ENCODE results near the gene HMOX1.
"Not testable (repeated sequence)": the region's sequence is repeated elsewhere in the genome, so short reads cannot be mapped to it uniquely, and the experiment has no call there.

Gene HMOX1

DNA sequence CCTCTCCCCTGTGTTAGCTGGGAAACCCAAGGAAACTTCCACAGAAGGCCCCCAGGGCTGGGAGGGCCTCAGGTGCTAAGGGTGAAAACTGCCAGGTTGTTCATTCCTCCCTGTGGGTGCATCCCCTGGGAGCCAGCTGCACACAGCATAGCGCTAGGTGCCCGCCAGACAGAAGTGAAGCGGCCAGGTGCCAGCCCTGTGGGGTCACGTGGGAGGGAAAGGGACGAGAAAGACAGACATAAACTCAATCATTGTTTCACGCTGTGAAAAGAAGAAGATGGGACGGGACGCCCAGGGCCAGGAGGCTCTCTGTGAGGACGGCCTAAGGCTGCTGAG, 31.6 kb upstream of the HMOX1 start:
- in situ Hi-C loops (cut with MboI; ENCODE audit: low pct_unique_long_range_greater_than_20kb, low sequenced_read_pairs) = loop anchor here (10.0 kb wide), 1 partner anchor 235 kb away; no protein-coding TSS in a partner anchor
- no peak for DNase-seq

DNA sequence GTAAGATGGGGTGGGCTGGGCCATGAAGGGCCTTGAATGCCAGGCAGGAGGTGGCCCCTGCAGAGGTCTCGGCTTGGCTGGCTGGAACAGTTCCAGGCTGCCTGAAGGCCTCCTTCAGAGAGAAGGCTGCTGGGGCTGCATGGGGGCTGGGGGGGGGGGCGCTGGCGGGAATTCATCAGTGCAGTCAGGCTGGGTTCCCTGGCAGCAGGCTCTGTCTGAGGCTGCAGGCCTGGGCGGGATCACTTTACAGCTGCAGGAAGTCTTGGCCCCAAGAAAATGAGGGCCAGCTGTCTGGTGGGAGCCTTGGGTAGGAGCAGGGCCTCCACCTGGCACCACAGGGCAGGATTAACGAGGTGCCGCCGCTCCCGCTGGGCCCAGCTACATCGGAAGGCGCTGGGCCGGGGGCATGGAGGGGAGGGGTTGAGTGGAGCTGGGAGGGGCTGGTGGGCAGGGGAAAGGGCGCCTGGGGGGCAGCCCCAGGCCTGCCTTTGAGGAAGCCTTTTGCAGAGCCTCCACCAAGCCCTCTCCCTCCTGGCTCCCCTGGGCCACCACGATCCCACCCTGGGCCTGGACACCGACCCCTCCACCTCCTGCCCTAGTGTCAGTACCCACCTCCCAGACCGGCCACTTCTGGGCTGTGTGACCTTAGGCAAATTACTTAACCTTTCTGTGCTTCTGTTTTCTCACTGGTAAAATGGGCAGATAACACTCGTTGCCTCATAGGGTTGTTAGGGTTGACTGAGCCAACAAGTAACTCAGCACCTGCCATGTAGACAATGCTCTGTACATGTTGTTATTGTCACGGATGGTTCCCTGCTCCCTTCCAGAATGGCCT, 31.0 kb upstream of the HMOX1 start:
- DNase-seq = no peak
- in situ Hi-C loops (cut with MboI; ENCODE audit: low pct_unique_long_range_greater_than_20kb, low sequenced_read_pairs) = loop anchor here (10.0 kb wide), 1 partner anchor 235 kb away; no protein-coding TSS in a partner anchor

- peak; percentile 88 for DNase-seq
- in situ Hi-C loops (cut with MboI; ENCODE audit: low pct_unique_long_range_greater_than_20kb, low sequenced_read_pairs) = no loop called here
These were observed 30.1 kb upstream of the HMOX1 start for GRCh38 chr22:35350539-35351503.

DNA sequence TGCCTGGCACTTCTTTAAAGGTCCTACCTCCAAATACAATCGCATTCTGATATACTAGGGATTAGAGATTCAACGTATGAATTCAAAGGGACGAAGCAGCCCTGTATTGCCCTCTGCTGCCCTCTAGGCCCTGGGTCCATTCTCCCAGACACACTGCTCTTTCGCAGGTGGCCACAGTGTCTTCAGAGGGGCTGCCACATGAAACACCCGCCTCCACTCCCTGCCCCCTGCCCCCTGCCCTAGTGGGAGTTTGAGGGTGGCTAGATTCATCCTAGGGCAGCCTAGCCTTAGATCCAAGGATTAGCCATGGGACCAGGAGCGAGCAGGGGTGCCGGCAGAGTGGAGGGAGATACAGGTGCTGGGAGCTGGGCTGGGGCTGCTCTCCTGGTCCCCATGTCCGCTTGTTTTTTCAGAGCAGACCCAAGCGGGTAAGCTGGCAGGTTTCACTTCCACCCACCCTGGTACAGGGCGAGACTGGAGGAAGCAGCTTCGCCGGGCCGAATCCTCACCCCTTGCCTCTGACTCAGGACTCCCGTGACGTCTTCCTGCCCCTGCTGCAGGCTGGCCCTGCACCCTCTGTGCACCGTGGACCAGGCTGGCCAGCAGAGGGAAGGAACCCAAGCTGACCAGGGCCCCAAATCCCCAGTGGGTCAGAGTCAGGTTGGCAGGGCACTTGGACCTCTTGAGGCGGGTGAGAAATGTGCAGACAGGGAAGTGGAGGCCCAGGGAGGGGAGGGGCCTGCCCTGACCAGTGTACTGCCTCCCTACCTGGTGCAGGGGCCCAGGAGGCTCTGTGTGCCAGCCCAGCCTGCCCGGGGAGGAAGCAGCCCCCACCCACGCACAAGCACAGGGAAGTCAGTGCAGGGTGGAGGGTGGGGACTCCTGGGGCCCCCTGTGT, 28.4 kb upstream of the HMOX1 start:
- in situ Hi-C loops (cut with MboI; ENCODE audit: low pct_unique_long_range_greater_than_20kb, low sequenced_read_pairs) = no loop called here

DNA sequence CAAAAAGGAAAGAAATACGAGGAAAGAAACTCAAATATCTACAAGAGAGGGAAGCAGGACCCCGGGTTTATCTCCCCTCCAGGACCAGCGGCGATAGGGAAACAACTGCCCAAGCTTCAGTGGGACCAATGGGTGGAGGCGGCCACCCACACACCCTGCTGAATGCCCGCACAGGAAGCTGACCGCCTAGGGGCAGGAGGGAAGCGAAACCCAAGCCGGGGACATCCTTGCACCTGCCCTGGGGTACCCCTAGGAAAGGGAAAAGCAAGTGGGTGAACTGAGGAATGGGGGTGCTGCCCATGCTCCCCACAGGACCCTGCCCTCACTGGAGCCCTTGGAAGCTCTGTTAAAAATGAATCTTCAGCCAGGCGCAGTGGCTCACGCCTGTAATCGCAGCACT, 27.6 kb upstream of the HMOX1 start:
- in situ Hi-C loops (cut with MboI; ENCODE audit: low pct_unique_long_range_greater_than_20kb, low sequenced_read_pairs) = no loop called here
- DNase-seq = no peak

More for the DNA sequence above, 28.4 kb upstream of the HMOX1 start:
- no peak for DNase-seq

DNA sequence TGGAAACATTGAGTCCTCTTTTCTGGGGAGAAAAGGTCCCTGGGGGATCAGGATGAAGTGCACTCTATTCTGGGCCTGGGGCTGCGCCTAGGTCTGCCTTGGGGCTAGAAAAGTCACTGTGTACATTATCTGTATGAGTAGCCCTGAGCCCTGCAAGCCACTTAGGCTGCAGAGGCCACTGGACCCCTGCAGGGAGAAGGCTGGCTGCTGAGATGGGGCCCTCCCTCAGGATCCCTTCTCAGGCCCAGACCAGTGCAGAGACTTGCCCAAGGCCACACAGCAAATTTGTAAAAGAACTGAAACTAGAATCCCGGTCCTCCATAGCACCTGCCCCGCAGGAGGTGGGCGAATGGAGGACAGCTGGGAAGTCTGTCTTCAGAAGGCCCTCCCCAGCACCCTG, 26.8 kb upstream of the HMOX1 start:
- in situ Hi-C loops (cut with MboI; ENCODE audit: low pct_unique_long_range_greater_than_20kb, low sequenced_read_pairs) = no loop called here
- DNase-seq = no peak

DNA sequence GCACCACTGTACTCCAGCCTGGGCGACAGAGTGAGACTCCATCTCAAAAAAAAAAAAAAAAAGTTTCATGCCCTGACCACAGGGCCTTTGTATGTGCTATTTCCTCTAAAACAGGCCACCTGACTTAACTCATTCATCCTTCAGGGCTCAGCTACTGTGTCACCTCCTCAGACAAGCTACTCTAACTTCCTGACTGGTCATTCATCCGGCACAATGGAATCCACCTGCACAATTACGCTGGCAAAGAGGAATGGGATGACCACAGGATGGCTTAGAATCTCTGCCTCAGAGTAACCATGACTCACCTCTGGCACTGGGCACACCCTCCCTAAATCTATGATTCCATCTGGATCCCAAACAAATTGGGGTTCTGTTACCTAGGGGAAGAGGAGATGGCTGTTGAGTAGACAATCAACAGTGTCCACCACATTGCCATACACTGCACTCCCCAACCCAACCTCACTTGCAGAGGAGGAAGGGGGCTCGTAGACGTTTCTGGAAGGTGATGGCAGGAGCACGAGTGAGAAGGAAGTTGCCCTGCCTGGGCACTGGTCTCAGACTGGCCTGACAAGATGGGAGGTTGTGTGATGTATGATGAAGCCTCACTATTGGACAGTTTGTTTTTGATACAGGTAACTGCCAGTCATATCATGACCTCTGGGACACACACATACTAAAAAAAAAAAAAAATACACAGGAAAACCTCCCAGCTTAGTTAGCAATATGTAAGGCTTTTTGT, 22.8 kb upstream of the HMOX1 start:
- in situ Hi-C loops (cut with MboI; ENCODE audit: low pct_unique_long_range_greater_than_20kb, low sequenced_read_pairs) = no loop called here
- DNase-seq = no peak

DNA sequence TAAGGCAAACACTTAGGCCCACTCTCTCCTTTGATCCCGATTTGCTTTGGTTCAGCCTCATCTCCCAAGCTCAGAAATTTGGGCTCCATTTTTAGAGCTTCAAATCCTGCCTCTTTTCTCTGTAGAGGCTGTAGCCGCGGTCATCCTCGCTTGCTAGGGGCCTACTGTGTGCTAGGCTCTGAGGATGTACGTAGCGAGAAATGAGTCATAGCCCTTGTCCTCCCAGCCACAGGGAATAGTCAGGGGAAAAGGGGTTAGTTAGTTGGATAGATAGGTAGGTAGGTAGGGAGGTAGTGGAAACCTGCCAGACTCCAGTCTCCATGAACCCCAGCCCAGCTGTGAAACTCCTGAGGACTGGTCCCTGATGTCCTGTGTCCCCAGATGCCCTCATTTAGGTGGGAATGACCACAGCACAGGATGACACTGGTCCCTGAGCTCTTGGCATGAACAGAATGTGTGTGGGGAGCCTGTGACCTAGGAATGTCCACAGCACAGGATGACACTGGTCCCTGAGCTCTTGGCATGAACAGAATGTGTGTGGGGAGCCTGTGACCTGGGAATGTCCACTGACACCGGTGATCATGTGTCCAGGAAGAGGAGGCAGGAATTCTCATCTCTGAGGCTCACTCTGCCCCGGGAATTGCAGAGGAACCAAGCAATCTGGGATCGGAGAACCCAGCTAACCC, 21.4 kb upstream of the HMOX1 start:
- in situ Hi-C loops (cut with MboI; ENCODE audit: low pct_unique_long_range_greater_than_20kb, low sequenced_read_pairs) = no loop called here
- DNase-seq = no peak

DNA sequence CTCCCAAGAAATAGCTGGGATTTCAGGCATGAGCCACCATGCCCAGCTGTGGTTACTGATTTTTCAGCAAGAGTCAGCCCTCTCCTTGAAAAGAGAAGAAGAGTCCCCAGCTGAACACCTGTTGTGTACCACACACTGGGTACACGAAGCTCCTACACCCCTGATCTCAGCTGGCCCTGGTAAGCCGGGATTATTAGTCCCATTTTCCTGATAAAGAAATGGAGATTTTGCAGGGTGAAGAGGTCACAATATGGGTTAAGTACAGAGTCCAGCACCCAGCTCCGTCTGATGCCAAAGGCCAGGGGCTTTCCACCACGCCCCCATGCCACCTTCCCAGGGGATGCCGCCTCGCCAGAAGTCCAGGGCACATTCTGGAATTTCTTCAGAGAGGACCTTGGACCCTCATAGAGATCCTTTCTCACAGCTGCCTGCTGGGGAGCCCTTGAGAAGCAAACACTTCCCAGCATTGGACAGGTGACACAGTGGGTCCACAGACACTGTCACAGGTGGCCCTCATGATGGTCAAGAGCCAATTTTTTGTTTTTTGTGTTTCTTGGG, 19.8 kb upstream of the HMOX1 start:
- no peak for DNase-seq
- in situ Hi-C loops (cut with MboI; ENCODE audit: low pct_unique_long_range_greater_than_20kb, low sequenced_read_pairs) = no loop called here

DNA sequence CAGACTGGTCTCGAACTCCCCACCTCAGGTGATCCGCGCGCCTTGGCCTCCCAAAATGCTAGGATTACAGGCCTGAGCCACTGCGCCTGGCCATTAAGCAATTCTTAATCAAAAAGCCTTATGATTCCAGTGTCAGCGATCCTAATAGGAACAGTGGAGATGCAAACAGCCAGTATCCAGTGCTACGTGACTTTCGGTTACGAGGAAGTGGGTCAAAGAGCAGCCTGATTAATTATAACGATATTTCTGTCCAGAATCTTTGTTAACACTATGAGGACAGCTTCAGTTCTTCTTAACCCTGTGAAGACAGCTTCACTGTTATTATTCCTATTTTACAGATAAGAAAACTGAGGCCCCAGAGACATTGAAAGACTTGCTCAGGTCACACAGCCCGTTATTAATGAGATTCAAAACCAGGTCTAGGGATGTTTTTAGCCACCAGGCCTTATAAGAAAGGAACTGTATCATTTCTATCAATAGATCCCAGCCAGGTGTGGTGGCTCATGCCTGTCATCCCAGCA, 17.3 kb upstream of the HMOX1 start:
- DNase-seq = no peak
- in situ Hi-C loops (cut with MboI; ENCODE audit: low pct_unique_long_range_greater_than_20kb, low sequenced_read_pairs) = no loop called here

GRCh38 chr22:35364230-35364629, 16.7 kb upstream of the HMOX1 start:
- in situ Hi-C loops (cut with MboI; ENCODE audit: low pct_unique_long_range_greater_than_20kb, low sequenced_read_pairs); DNase-seq: not testable (repeated sequence)

DNA sequence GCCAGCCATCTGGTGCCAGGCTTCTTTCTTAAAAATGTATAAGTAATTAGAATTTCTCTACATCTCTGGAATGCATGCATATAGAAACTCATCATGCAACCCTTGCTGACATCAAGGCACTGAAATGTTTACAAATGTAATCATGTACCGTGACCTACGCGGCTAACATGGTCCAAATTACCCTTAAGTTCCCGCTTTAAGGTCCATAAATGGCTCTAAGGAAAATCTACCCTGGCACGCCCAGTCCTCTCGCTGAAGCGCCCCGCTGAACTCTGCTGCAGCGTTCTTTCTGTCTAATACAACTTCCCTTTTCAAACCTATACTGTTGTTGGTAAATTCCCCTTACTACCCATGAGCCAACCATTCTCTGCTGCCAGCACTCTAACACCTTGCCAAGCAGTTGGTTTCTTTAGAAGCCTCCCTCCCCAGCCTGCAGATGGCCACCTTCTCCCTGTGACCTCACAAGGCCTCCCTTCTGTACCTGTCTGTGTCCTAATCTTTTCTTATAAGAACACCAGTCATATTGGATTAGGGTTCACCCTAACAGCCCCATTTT, 13.5 kb upstream of the HMOX1 start:
- in situ Hi-C loops (cut with MboI; ENCODE audit: low pct_unique_long_range_greater_than_20kb, low sequenced_read_pairs) = no loop called here
- peak; percentile 81 for DNase-seq

GRCh38 chr22:35368386-35368785, 12.5 kb upstream of the HMOX1 start:
- in situ Hi-C loops (cut with MboI; ENCODE audit: low pct_unique_long_range_greater_than_20kb, low sequenced_read_pairs) = no loop called here
- DNase-seq = no peak

GRCh38 chr22:35369996-35370395, 10.9 kb upstream of the HMOX1 start:
- in situ Hi-C loops (cut with MboI; ENCODE audit: low pct_unique_long_range_greater_than_20kb, low sequenced_read_pairs) = no loop called here
- DNase-seq = no peak

GRCh38 chr22:35373781-35374180, 7.1 kb upstream of the HMOX1 start:
- DNase-seq = no peak
- in situ Hi-C loops (cut with MboI; ENCODE audit: low pct_unique_long_range_greater_than_20kb, low sequenced_read_pairs) = no loop called here

DNA sequence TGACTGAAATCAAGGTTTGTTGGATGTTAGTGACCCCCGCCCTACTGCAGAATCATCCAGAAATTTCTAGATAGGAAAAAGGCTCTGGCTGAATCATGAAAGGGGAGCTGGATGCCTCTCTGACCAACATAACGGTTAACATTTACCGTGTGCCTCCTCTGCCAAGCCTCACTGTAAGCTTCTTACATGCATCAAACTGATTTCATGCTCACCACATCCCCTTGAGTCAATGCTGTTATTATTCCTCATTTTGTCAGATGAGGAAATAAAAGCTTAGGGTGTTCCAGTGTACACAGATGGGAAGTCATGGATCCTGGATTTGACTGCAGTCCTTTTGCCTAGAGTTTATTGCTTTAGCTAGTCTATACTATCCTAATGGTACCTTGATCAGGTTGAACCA, 5.9 kb upstream of the HMOX1 start:
- DNase-seq = peak; percentile 30
- in situ Hi-C loops (cut with MboI; ENCODE audit: low pct_unique_long_range_greater_than_20kb, low sequenced_read_pairs) = no loop called here

DNA sequence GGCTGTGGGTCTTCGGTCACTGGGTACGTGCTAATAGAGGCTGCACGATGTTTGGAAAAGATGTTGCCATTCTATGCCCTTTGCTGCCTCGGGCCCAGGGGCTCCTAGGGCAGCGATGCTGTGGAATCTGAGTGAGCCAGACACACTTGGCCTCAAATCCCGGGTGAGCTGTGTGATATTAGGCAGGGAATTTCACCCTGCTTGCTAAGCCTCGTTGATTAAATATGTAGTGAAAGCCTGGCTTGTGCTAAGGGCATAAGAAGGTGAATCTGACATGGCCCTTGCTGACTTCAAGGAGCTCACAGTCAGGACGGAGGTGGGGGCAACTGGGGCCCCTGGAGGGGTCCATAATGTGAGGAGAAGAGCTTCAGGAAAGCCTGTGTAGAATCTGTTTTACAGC, 5.4 kb upstream of the HMOX1 start:
- in situ Hi-C loops (cut with MboI; ENCODE audit: low pct_unique_long_range_greater_than_20kb, low sequenced_read_pairs) = no loop called here
- no peak for DNase-seq
